ENCODE measurements around the gene KIAA1217. TPM values are rescaled to one million over a fixed set of nuclear protein-coding genes. Genes with fewer than 3 reads are reported as not detected.

The KIAA1217 gene
- total RNA-seq, 1 experiment from 2014 or later, result 76.2 TPM

DNA sequence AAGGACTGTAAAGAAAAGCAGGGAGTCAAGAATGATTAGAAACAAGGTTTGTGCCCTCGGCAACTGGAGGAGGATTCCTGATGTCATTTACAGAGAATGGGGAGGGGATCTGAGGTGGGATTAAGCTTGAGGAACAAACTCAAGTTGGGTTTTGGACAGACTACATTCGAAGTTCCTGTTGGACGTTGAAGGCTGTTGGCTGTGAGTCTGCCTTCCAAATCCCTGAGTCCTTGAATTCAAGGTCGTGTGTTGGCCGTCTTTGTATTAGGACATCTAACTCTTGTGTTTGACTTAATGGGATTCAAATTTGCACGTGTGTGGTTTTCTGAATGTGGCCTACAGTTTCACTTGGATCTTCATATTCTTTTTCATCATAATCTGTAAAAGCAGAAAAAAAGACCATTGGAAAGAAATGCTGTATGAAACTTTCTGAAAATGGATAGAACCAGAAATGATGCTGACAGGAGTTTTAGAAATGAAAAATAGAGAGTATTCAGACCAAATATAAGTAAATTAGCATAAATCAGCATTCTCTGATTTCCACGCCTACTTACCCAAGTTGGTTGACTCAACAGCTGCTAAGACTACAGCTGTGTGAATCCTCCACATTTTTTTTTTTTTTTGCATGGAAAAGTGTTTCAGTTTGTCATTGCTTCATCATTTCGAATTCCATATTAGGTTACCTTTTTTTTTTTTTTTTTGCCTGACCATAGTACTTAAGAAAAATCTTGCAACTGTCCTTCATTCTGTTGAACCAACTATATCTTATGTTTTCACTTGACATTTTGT lies 94.8 kb downstream of the KIAA1217 start:
- CTCF ChIA-PET, result no interaction called here
- no peaks in the 10 kb centered on the region for H3K36me3 ChIP-seq (ENCODE audit: insufficient read depth, low read length, poor library complexity, severe bottlenecking)
- intact Hi-C loops (cut with micrococcal nuclease; ENCODE audit: unreplicated experiment), result no loop called here
- no peak overlapping the region for H3K4me3 ChIP-seq (ENCODE audit: low read depth, low read length, poor library complexity, severe bottlenecking)
- no peaks in the 10 kb centered on the region for H3K9me3 ChIP-seq (ENCODE audit: low read depth, low read length, poor library complexity, severe bottlenecking)
- H3K4me1 ChIP-seq (ENCODE audit: insufficient read depth, low read length, poor library complexity, severe bottlenecking), result peaks cover 6% of the 10 kb centered on the region
- TF ChIP-seq, protein P1, sequence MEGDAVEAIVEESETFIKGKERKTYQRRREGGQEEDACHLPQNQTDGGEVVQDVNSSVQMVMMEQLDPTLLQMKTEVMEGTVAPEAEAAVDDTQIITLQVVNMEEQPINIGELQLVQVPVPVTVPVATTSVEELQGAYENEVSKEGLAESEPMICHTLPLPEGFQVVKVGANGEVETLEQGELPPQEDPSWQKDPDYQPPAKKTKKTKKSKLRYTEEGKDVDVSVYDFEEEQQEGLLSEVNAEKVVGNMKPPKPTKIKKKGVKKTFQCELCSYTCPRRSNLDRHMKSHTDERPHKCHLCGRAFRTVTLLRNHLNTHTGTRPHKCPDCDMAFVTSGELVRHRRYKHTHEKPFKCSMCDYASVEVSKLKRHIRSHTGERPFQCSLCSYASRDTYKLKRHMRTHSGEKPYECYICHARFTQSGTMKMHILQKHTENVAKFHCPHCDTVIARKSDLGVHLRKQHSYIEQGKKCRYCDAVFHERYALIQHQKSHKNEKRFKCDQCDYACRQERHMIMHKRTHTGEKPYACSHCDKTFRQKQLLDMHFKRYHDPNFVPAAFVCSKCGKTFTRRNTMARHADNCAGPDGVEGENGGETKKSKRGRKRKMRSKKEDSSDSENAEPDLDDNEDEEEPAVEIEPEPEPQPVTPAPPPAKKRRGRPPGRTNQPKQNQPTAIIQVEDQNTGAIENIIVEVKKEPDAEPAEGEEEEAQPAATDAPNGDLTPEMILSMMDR (conservative IDR thresholded peaks at IDR 0.05; ENCODE audit: low read depth, low read length), result no peak
- TF ChIP-seq EZH2 (IDR thresholded peaks at IDR 0.05; ENCODE audit: borderline replicate concordance, low read depth, low read length, poor library complexity, severe bottlenecking), result no peak
- peak; percentile 15 for DNase-seq (ENCODE audit: low spot score)
- no TSS peak for BruUV-seq (replicated peaks)
- no peak overlapping the region for H3K27ac ChIP-seq (ENCODE audit: low read depth, low read length, poor library complexity, severe bottlenecking)
- no peaks in the 10 kb centered on the region for H3K27me3 ChIP-seq (replicated peaks; ENCODE audit: insufficient read depth, low read depth, low read length, poor library complexity)
- POLR2A ChIA-PET (ENCODE audit: low non-redundant PET), result no interaction called here

DNA sequence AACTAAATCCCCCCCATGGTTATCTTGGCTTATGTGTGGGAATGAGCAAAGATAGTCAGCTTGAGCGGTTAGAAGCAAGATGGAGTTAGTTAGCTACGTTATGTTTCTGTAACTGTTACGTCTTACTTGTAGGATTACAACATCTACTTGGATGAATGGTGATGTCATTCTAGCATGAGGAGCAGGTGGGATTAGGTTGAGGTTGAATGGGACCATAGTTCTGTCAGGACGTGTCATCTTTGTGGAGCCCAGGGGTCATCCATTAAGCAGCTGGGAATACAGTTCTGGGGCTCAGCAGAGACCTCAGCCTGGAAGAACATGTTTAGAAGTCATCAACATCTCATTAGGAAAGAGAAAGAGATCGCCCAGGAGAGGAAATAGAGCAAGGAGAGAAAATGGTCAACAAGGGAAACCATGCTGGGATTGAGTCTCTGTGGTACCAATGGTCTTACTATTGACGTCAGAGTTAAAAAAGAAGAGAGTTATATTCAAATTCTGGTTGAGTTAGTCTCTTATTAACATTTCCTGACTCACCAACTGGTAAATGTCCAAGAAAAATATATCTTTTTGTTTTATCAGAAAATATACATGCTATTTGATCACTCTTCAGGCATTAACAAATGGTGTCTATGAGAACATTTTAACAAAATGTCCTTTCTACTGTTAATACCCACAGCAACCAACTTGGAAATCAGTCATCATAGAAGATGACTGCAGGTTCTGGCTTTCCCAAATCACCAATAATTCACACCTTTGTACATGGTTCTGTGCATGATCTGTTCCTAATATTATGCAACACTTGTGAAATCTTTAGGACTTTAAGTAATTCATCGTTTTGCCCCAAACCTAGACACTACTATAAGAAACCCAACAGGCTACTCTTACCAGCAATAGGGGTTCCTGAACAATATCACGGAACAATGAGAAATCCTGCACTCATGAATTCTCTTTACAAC lies 96.9 kb downstream of the KIAA1217 start:
- Histone ChIP-seq H3K27ac (ENCODE audit: low read depth, low read length, poor library complexity, severe bottlenecking) (no peak overlapping the region), H3K9me3 (ENCODE audit: low read depth, low read length, poor library complexity, severe bottlenecking) (no peaks in the 10 kb centered on the region), H3K36me3 (ENCODE audit: insufficient read depth, low read length, poor library complexity, severe bottlenecking) (no peaks in the 10 kb centered on the region), H3K27me3 (replicated peaks; ENCODE audit: insufficient read depth, low read depth, low read length, poor library complexity) (no peaks in the 10 kb centered on the region), H3K4me1 (ENCODE audit: insufficient read depth, low read length, poor library complexity, severe bottlenecking) (peaks cover 6% of the 10 kb centered on the region), H3K4me3 (ENCODE audit: low read depth, low read length, poor library complexity, severe bottlenecking) (no peak overlapping the region)
- no TSS peak for BruUV-seq (replicated peaks)
- intact Hi-C loops (cut with micrococcal nuclease; ENCODE audit: unreplicated experiment), result no loop called here
- no peak for TF ChIP-seq EZH2 (IDR thresholded peaks at IDR 0.05; ENCODE audit: borderline replicate concordance, low read depth, low read length, poor library complexity, severe bottlenecking)
- TF ChIP-seq, protein P1 (conservative IDR thresholded peaks at IDR 0.05; ENCODE audit: low read depth, low read length), result no peak
- ChIA-PET CTCF (no interaction called here), POLR2A (ENCODE audit: low non-redundant PET) (no interaction called here)
- no peak for DNase-seq (ENCODE audit: low spot score)

DNA sequence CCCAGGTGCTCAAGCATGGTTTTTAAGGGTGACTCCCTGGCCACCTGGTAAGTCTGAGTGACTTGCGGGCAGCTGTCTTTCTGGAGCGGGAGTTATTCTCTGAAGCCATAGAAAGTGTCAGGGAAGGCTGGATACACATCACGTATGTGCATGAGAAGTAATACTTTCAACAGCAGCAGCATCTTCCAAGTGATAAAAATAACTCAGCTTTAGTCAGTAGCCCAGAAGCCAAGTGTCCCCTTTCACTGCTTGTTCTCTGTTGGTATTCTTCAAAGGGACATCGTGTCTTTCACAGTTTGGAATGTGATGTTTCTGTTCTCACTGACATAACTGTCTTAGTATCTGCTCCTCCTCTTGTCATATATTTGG lies 97.6 kb downstream of the KIAA1217 start:
- H3K9me3 ChIP-seq (ENCODE audit: low read depth, low read length, poor library complexity, severe bottlenecking), result no peaks in the 10 kb centered on the region
- H3K36me3 ChIP-seq (ENCODE audit: insufficient read depth, low read length, poor library complexity, severe bottlenecking), result no peaks in the 10 kb centered on the region
- H3K4me1 ChIP-seq (ENCODE audit: insufficient read depth, low read length, poor library complexity, severe bottlenecking), result peaks cover 6% of the 10 kb centered on the region
- BruUV-seq (replicated peaks), result no TSS peak
- CTCF ChIA-PET, result no interaction called here
- intact Hi-C loops (cut with micrococcal nuclease; ENCODE audit: unreplicated experiment), result no loop called here
- no peak overlapping the region for H3K4me3 ChIP-seq (ENCODE audit: low read depth, low read length, poor library complexity, severe bottlenecking)
- H3K27me3 ChIP-seq (replicated peaks; ENCODE audit: insufficient read depth, low read depth, low read length, poor library complexity), result no peaks in the 10 kb centered on the region
- POLR2A ChIA-PET (ENCODE audit: low non-redundant PET), result no interaction called here
- DNase-seq (ENCODE audit: low spot score), result no peak
- TF ChIP-seq, protein P1 (conservative IDR thresholded peaks at IDR 0.05; ENCODE audit: low read depth, low read length), result no peak
- H3K27ac ChIP-seq (ENCODE audit: low read depth, low read length, poor library complexity, severe bottlenecking), result no peak overlapping the region
